Endothelial cell (in vitro differentiated cells): ENCODE data around the gene SLC26A4. TPM values are rescaled to one million over a fixed set of nuclear protein-coding genes. Genes with fewer than 3 reads are reported as not detected.
A peak's percentile ranks its signal among the peaks of the same experiment; 100 is the strongest.

Source experiments
- DNase-seq: peaks from one replicate; pipeline ENCODE4 v3.0.0; 2021; ENCODE audit warnings: low spot score
- H3K27ac Mint-ChIP-seq: one replicate; pipeline ENCODE4 v1.8.0; 2021; ENCODE audit warnings: mixed read lengths, inconsistent platforms; ENCODE audit not compliant: unreplicated experiment
- H3K27me3 Mint-ChIP-seq: one replicate; pipeline ENCODE4 v1.8.0; 2021; ENCODE audit warnings: mild to moderate bottlenecking, moderate library complexity, mixed read lengths, inconsistent platforms; ENCODE audit not compliant: unreplicated experiment
- H3K36me3 Mint-ChIP-seq: one replicate; pipeline ENCODE4 v1.8.0; 2021; ENCODE audit warnings: mild to moderate bottlenecking, low read depth, mixed read lengths, inconsistent platforms; ENCODE audit not compliant: unreplicated experiment
- H3K4me1 Mint-ChIP-seq: one replicate; pipeline ENCODE4 v1.8.0; 2021; ENCODE audit warnings: mild to moderate bottlenecking, mixed read lengths, inconsistent platforms; ENCODE audit not compliant: unreplicated experiment
- H3K4me3 Mint-ChIP-seq: one replicate; pipeline ENCODE4 v1.8.0; 2021; ENCODE audit warnings: mild to moderate bottlenecking, mixed read lengths, inconsistent platforms; ENCODE audit not compliant: unreplicated experiment
- H3K9me3 Mint-ChIP-seq: one replicate; pipeline ENCODE4 v1.8.0; 2021; ENCODE audit warnings: mixed read lengths, inconsistent platforms; ENCODE audit not compliant: unreplicated experiment
- long read RNA-seq: library from polyadenylated mRNA; unstranded; transcript quantifications from one replicate; pipeline ENCODE4 v2.0.0, GENCODE V29; 2020; ENCODE audit not compliant: unreplicated experiment
- total RNA-seq: library from RNA; stranded (reverse); fragmentation: NEBNext Ultra II Directional; extraction: Animal tissue kit (Norgen Biotek cat#: 25700); gene quantifications from one replicate; pipeline ENCODE4 v1.2.1, GENCODE V29; 2021; ENCODE audit not compliant: unreplicated experiment
- TF ChIP-seq, protein P1 (sequence below): fragments of 200-600 bp; sonication (generic); IDR thresholded peaks from one replicate; pipeline ENCODE4 v1.5.0; 2021; ENCODE audit warnings: antibody characterized with exemption; ENCODE audit not compliant: unreplicated experiment

The SLC26A4 gene
- total RNA-seq = 0.67 TPM
- long read RNA-seq = 0 reads

DNA sequence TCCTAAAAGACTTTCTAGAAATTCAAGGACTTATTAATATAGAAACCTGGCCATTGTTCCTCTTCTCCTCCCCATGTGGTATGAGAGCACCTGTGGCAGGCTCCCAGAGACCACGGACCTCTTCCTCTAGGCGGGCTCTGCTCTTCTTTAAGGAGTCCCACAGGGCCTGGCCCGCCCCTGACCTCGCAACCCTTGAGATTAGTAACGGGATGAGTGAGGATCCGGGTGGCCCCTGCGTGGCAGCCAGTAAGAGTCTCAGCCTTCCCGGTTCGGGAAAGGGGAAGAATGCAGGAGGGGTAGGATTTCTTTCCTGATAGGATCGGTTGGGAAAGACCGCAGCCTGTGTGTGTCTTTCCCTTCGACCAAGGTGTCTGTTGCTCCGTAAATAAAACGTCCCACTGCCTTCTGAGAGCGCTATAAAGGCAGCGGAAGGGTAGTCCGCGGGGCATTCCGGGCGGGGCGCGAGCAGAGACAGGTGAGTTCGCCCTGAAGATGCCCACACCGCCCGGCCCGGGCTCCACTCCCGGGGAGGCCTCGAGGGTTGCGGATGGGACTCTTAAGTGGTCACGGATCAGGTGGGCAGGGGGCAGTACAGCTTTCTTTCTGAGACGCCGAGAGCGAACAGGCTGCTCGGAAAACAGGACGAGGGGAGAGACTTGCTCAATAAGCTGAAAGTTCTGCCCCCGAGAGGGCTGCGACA lies at the start of gene SLC26A4:
Gene SLC26A4, plus strand, starts transcription at position 448 of the 700 bp plus-strand sequence. CDS start 814 bp downstream, outside the sequence.
- H3K9me3 Mint-ChIP-seq = no peaks in the 10 kb centered on the region
- DNase-seq = peak; percentile 4

DNA sequence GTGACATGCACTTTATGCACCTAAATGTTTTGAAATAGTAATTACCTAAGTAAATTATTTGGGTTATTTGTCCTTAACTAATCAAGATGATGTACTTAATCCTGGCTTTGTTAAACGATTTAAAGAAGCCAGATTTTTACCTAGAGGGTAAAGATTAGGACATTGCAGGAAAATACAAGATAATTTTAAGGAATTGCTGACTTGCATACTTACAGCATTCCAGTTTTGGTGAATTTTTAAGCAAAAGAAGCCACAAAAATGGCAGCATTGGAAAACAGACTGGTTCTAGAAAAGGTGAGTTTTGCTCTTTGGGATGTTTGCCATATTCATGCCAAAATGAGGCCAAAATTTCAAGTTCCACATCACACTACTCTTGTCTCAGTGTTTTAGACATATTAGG lies 47.2 kb upstream of the SLC26A4 start:
- TF ChIP-seq, protein P1, sequence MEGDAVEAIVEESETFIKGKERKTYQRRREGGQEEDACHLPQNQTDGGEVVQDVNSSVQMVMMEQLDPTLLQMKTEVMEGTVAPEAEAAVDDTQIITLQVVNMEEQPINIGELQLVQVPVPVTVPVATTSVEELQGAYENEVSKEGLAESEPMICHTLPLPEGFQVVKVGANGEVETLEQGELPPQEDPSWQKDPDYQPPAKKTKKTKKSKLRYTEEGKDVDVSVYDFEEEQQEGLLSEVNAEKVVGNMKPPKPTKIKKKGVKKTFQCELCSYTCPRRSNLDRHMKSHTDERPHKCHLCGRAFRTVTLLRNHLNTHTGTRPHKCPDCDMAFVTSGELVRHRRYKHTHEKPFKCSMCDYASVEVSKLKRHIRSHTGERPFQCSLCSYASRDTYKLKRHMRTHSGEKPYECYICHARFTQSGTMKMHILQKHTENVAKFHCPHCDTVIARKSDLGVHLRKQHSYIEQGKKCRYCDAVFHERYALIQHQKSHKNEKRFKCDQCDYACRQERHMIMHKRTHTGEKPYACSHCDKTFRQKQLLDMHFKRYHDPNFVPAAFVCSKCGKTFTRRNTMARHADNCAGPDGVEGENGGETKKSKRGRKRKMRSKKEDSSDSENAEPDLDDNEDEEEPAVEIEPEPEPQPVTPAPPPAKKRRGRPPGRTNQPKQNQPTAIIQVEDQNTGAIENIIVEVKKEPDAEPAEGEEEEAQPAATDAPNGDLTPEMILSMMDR = no peak
- H3K9me3 Mint-ChIP-seq = no peaks in the 10 kb centered on the region
- H3K36me3 Mint-ChIP-seq = peaks cover 30% of the 10 kb centered on the region
- H3K27me3 Mint-ChIP-seq = peaks cover 6% of the 10 kb centered on the region
- H3K4me1 Mint-ChIP-seq = peaks cover 18% of the 10 kb centered on the region
- no peak overlapping the region for H3K4me3 Mint-ChIP-seq
- DNase-seq = no peak
- H3K27ac Mint-ChIP-seq = peak overlapping the region; percentile 57

More for the DNA sequence above, at the start of gene SLC26A4:
- Mint-ChIP-seq H3K27ac (no peak within 1 kb of the TSS), H3K4me3 (peak within 1 kb of the TSS; percentile 88), H3K27me3 (peaks cover 12% of the 10 kb centered on the region), H3K36me3 (no peaks in the 10 kb centered on the region), H3K4me1 (peaks cover 8% of the 10 kb centered on the region)
- TF ChIP-seq, protein P1 = no peak

DNA sequence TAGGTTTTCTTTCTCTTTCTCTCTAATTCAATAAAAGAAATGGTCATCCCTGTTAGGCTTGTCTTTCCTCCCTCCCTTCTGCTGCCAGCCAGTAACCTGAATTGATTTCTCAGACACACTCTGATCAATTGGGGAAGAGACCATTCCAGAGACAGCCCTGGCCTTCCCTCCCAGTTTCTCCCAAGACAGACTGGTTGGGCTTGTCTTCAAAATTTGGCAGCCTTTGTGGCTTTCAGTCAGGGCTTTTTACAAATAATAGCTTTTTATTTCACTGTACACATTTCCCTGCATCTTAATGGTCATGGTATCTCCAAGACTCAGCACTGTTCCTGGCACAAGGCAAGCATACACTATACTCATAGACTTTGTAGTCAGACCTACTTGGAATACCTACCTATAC lies 46.7 kb upstream of the SLC26A4 start:
- Mint-ChIP-seq H3K4me1 (peaks cover 18% of the 10 kb centered on the region), H3K36me3 (peaks cover 27% of the 10 kb centered on the region), H3K4me3 (no peak overlapping the region), H3K9me3 (no peaks in the 10 kb centered on the region), H3K27me3 (peaks cover 6% of the 10 kb centered on the region), H3K27ac (peak overlapping the region; percentile 57)
- TF ChIP-seq, protein P1 = no peak
- no peak for DNase-seq

DNA sequence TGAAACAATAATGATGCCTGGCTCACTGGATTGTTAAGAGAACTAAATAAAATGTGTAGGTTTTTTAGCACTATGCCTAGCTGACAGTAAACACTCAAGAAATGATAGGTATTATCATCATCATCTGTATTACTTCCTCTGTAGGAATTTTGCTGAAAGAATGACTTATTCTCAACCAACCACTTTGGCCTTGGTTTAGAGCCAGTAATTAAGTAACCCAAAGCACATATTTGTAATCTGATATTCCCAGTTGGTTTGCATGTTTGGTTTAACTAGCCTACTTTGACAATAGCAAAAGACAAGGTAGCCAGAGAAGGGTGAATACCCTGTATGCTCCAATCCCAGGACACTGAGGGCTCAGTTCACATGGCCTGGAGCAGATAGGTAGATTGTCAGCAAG lies 46.2 kb upstream of the SLC26A4 start:
- no peak overlapping the region for H3K4me3 Mint-ChIP-seq
- H3K36me3 Mint-ChIP-seq = peaks cover 27% of the 10 kb centered on the region
- peak overlapping the region; percentile 95 for H3K27ac Mint-ChIP-seq
- TF ChIP-seq, protein P1 = no peak
- peaks cover 18% of the 10 kb centered on the region for H3K4me1 Mint-ChIP-seq
- H3K27me3 Mint-ChIP-seq = peaks cover 6% of the 10 kb centered on the region
- no peaks in the 10 kb centered on the region for H3K9me3 Mint-ChIP-seq
- DNase-seq = no peak

DNA sequence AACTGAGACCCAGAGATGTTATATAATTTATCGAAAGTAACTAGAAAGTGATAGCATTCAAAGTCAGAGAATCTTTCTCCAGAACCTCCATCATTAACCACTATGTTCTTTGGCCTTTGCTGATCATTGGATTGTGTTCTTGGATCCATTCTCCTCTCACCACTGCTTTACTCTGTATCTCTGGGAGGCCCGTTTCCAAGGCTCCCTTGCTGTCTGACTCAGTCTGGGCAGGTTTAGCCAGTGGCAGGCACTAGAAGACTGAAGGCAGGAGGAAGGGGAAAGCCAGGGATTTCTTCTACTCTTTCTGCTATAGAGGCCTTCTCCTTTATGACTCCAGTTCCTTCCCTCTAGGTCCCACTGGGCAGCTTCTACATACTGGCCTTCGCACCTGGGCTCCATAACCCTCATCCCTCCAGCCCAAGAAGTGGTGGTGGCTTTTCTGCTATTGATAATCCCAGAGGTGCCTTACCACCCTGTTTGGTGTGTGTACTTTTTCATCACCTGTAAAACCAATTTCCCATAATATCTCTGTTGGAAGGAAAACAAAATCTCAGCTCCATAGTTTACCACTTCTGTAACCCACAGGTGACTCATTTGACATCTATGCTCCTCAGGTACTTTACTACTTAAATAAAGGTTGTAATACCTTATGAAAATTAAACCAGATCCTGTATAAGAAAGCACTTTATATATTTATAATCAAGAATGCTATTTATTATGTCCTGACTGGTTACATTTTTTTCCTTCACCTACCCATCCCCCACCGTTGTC lies 44.5 kb upstream of the SLC26A4 start:
- Mint-ChIP-seq H3K4me1 (peaks cover 18% of the 10 kb centered on the region), H3K36me3 (peaks cover 27% of the 10 kb centered on the region), H3K27ac (peak overlapping the region; percentile 18), H3K27me3 (peaks cover 6% of the 10 kb centered on the region), H3K4me3 (peak overlapping the region; percentile 12), H3K9me3 (no peaks in the 10 kb centered on the region)
- TF ChIP-seq, protein P1 = no peak
- no peak for DNase-seq
